GM18498 (cell line): ENCODE results near the gene RAB31.

Experiments
- ATAC-seq: cut with Tn5 transposase; IDR thresholded peaks from one replicate; pipeline ENCODE4 v1.9.1; 2021; ENCODE audit warnings: mild to moderate bottlenecking, moderate library complexity; ENCODE audit not compliant: unreplicated experiment

RAB31 gene

DNA sequence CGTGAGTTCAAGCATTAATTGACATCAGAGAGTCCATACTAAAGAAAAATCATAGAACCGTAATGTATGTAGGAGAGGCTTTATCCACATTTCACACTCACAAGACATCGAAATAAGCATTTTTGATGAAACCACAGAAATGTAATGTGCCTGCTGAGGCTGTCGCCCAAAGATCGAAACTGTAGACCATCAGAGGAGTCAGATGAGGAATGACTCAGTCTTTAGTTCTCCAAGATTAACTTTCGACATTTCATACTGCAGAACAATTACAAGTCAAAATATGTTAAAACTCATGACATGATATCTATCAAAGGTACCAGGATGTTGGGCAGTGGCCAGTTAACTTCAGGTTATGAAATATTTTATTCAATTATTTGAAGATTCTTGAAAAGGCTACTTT lies 79.6 kb downstream of the RAB31 start:
- ATAC-seq = no peak

DNA sequence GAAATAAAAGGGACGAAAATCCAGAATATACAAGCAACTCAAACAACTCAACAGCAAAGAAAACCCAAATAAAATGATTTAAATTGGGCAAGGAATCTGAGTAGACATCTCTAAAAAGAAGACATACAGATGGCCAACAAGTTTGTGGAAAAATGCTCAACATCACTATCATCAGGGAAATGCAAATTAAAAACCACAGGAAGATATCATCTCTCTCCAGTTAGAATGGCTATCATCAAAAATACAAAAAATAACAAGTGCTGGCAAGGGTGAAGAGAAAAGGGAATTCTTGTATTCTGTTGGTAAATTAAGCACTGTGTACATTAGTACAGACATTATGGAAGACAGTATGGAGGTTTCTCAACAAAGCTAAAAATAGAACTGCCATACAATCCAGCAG lies 80.0 kb downstream of the RAB31 start:
- no peak for ATAC-seq

DNA sequence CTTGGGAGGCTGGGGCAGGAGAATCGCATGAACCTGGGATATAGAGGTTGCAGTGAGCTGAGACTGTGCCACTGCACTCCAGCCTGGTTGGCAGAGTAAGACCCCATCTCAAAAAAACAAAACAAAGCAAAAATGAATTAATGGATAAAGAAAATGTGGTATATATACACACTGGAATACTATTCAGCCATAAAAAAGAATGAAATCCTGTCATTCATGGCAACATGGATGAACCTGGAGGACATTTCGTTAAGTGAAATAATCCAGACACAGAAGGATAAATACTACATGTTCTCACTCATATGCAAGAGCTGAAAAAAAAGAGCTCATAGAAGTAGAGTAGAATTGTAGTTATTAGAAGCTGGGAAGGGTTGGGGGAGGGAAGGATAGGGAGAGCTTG lies 80.8 kb downstream of the RAB31 start:
- ATAC-seq = no peak

DNA sequence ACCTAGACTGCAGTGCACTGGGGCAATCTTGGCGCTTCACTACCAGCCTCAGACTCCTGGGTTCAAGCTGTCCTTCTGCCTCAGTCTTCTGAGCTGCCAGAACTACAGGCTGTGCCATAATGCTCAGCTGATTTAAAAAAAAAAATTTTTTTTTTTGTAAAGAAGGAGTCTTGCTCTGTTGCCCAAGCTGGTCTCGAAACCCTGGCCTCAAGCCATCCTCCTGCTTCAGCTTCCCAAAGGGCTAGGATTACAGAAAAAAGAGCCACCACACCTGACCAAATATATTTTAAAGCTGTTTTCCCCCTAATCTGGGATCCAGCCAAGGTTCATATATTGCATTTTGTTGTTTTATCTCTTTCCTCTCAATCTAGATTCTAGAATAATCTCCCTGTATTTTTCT lies 82.2 kb downstream of the RAB31 start:
- no peak for ATAC-seq

DNA sequence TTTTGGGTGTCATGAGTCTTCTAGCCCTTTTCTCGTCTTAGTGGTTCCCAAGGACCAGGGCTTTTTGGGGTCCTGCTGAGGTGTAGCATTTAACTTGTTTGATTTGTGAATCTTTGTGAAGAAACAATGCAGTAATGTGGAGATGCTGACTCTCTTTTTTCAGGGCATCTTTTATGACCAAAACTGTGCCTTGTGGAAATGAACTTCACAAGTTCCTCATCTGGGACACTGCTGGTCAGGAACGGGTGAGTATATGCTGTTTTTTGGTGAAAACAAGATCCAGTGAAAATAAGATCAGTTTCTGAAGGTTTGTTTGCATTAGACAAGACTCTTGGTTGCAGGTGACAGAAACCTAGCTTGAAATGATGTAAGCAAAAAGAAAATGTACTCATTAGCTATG lies 83.9 kb downstream of the RAB31 start:
- no peak for ATAC-seq

- ATAC-seq = no peak
Measured at GRCh38 chr18:9792565-9793245, 84.6 kb downstream of the RAB31 start.

DNA sequence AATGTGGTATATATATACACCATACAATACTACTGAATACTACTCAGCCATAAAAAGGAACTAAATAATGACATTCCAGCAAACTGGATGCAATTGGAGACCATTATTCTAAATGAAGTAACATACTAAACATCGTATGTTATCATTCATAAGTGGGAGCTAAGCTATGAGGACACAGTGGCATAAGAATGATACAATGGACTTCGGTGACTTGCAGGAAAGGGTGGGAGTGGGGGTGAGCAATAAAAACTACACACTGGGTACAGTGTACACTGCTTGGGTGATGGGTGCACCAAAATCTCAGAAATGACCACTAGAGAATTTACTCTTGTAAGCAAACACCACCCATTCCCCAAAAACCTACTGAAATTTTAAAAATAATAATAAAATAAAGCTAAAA lies 87.9 kb downstream of the RAB31 start:
- no peak for ATAC-seq

DNA sequence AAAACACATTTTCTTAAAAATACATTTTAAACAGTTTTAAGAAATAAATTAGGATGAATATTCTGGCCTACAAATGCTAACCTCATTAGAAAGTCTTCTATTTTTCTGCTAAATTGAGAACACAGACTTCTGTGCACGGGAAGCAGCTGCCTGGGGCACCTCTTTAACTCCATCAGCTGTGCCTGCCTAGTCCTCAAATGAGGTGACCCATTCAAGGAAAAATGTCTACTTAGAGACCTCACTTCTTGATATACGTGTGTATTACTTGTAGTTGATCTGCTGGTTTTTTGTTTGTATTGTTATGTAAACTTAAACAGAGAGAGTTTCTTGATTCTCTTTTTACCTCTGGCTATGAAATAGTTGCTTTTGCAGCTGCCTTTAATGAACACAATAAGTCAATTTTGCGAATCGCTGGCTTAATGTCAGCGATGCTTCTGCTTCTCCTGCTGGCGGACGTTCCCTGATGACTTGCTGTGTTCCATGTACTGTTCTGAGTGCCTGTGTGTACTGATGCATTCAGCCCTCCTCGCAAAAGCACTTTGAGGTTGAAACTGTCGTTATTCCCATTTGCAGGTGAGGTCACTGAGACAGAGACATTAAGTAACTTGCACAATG lies 88.9 kb downstream of the RAB31 start:
- ATAC-seq = no peak

DNA sequence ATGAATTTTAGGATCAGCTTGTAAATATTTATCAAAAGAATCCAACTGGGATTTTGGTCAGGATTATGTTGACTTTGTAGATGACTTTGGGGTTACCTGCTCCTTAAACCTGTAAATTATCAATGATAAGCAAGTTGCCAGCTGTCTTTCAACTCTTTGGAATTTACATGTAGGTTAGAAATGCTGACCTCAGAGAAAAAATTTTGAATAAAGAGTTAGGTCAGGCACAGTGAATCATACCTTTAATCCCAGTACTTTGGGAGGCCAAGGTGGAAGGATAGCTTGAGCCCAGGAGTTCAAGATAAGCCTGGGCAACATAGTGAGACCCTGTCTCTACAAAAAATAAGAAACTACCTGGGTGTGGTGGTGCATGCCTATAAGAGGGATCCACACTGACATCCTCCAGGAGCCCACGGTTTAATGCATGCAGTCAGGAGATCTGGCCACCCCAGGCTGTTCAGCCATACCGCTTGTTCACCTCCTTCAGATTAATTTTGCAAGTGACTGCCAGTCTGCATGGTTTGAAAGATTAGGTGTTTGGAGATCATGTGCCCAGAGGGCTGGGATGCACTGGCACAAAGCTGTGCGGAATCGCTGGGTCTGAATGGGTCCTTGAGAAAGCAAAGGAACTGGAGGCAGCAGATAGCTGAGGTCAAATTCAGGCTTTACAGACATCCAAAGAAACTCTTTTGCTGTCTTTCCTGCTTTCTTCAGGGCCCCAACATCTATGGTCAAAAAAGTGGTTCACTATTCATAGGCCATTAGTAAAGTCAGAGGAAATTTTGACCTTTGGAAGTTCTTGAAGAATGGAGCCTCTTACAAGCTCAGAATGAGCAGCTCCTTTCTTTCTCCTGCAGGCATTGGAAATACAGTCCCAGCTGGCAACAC lies 94.3 kb downstream of the RAB31 start:
- no peak for ATAC-seq

GRCh38 chr18:9803063-9803697 lies 95.1 kb downstream of the RAB31 start:
- ATAC-seq = no peak

DNA sequence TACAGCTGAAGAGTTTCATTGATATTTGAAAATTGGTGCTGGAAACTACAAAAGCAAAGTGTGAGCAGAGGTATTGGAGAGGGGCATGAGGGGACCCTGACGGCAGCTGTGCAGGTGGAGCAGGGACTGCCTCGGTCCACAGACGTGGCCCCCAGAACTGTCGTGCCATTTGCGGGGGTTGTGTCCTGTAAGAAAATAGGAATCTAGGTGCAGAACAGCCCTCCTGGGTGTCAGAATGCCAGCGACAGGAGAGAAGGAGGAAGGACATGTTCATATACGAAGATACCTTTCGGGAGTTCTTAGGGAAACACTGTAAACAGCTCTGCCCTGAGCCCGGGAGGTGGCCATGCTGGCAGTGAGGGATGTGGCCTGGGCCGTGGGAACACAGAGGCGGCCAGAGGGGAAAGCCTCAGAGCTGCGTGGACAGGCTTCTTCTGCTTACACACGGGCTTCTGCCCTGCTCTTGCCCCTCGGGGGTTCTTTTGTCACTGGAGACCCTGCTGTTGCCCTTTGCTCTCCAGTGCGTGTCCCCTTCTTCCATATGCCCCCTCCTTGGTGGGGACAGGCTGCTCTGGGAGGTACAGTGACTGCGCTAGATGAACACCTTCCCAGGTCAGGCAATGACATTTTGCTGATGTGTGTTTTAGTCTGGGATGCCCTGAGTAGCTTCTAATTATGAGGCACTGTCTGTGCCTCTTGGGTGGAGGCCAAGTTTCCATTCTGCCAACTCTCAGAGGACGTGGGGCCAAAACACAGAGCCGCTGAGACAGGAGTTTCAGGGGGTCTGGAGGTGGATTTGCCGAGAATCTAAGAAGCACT lies 95.8 kb downstream of the RAB31 start:
- ATAC-seq = no peak

GRCh38 chr18:9804517-9805104 lies 96.5 kb downstream of the RAB31 start:
- ATAC-seq = no peak

GRCh38 chr18:9806905-9807304 lies 98.8 kb downstream of the RAB31 start:
- no peak for ATAC-seq

- no peak for ATAC-seq
Measured at GRCh38 chr18:9808295-9809241, 100.5 kb downstream of the RAB31 start.

- no peak for ATAC-seq
Measured at GRCh38 chr18:9809697-9810096, 101.6 kb downstream of the RAB31 start.

DNA sequence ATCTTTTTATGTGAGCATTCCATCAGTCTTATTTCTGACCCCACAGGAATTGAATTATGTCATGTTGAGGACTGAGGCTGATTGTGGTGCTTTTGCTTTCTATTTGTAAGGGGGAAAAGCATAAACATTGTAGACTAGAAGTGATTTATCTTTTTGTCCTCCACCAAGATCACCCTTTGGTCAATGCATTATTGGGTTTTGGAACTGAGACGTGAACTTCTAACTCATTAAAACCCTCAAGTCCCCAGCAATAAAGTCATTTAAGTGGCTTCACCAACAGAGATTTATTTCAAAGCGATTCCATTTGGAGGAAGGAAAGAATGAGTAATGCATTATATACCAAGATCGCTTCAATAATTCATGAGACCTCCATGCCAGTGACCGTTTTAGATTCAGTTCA lies 102.2 kb downstream of the RAB31 start:
- ATAC-seq = no peak

DNA sequence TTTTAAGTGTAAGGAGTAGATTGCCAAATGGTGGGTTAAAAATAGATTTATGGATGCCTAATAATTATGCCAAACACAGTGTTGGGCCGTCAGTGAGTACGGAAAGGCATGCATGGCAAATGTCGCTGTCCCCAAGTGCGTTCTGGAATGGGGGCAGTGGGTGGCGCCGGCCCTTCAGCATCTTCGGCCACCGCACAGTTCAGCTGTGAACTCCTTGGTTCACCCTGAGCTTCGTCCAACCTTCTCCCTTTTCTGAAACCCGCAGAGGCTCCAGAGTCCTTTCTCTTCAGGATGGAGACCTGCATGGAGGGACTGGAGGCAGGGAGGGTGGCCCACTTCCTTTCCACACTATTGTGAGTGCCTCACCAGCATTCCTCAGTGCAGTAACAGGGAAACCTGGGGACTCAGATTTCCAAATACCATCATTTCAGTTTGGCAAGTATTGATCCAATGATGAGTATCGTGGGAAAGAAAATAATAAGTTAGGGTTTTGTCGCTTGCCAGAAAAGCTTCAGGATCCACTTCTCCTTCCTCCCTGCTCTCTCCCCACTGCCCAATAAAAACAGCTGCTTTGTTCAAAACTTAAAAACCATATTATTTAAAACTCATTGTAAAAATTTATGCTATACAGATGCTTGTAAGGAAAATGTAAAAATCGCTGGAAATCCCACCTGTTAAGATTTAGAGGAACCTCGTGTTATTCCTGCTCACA lies 103.0 kb downstream of the RAB31 start:
- ATAC-seq = no peak

DNA sequence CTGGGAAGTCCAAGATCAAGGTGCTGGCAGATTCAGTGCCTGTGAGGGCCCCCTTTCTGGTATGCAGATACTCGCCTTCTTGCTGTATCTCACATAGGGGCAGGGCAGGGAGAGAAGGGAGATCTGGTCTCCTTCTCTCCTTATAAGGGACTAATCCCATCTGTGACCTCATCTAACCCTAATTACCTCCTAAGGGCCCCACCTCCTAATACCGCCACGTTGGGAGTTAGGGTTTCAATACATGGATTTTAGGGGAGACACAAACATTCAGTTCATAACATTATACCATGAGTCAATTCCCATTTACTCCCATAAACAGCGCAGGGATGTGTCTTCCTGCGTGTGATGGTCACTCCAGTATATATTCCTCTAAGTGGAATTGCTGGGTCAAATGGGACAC lies 103.9 kb downstream of the RAB31 start:
- no peak for ATAC-seq

GRCh38 chr18:9814431-9814830 lies 106.3 kb downstream of the RAB31 start:
- ATAC-seq = no peak
